Ovary (tissue), 10 donors: Measurements from ENCODE around the gene TRMT1. TPM values are rescaled to one million over a fixed set of nuclear protein-coding genes. Genes with fewer than 3 reads are reported as not detected.
"Not testable (repeated sequence)": the region's sequence is repeated elsewhere in the genome, so short reads cannot be mapped to it uniquely, and the experiment has no call there.

Experiments used
- DNase-seq, 5 donors: peaks; one replicate each; pipeline ENCODE4 v3.0.0-alpha.2; 2019 to 2020
- H3K27ac ChIP-seq, 2 donors: fragments of 200-600 bp; one replicate each; pipeline versions ENCODE4 v1.5.1 to v1.8.0; 2019 to 2022
- H3K27me3 ChIP-seq: fragments of 200-600 bp; one replicate; pipeline ENCODE4 v1.8.0; 2022
- H3K36me3 ChIP-seq: fragments of 200-600 bp; sonication (generic); one replicate; pipeline ENCODE4 v1.5.1; 2019
- H3K4me1 ChIP-seq: one replicate; pipeline ENCODE4 v1.8.1; 2013; ENCODE audit warnings: mild to moderate bottlenecking, moderate library complexity; ENCODE audit not compliant: insufficient read depth
- H3K4me3 ChIP-seq: fragments of 200-600 bp; sonication (generic); one replicate; pipeline ENCODE4 v1.5.1; 2017
- H3K9me3 ChIP-seq, 2 donors: fragments of 200-600 bp in 1 of 2; sonication (generic) in 1 of 2; one replicate each; pipeline versions ENCODE4 v1.5.1 to v1.8.1; 2013 to 2019; ENCODE audit warnings: mild to moderate bottlenecking in 1 of 2, moderate library complexity in 1 of 2
- CTCF ChIP-seq, 3 donors: fragments of 450-650 bp in 2 of 3; fragments of 200-600 bp in 1 of 3; IDR thresholded peaks; one replicate each; pipeline versions ENCODE4 v1.5.1 to v1.8.0; 2016 to 2022; ENCODE audit warnings: antibody characterized with exemption in 3 of 3, mild to moderate bottlenecking in 1 of 3
- EP300 ChIP-seq: sonication (generic); formaldehyde crosslinking; IDR thresholded peaks from one replicate; pipeline ENCODE4 v1.6.1; 2017; ENCODE audit warnings: antibody characterized with exemption
- POLR2A ChIP-seq: fragments of 450-650 bp; IDR thresholded peaks from one replicate; pipeline ENCODE4 v1.6.1; 2017; ENCODE audit warnings: antibody characterized with exemption, mild to moderate bottlenecking, moderate library complexity
- WGBS, 3 donors: extraction: QIAGEN DNeasy Blood & Tissue Kit in 1 of 3; methylation state at CpG; one replicate each; pipeline versions ENCODE4 v1.1.5 to v1.1.7; 2013 to 2017; 5-methylcytosine and 5-hydroxymethylcytosine counted together
- intact Hi-C, 4 donors: fragments of 100-400 bp; cut with DNase I; formaldehyde crosslinking; loops; one replicate each; pipeline versions ENCODE4 v1.11.0 to v1.15.1; 2022 to 2023
- long read RNA-seq, 3 donors: library from polyadenylated mRNA in 2 of 3; unstranded in 2 of 3; transcript quantifications; one replicate each; pipeline ENCODE4 v2.0.0 and lab custom pipeline, GENCODE V29; 2021 to 2026
- polyA plus RNA-seq, 2 donors: library from polyadenylated mRNA; stranded (reverse); fragments of 200-250 nt in 1 of 2; fragments of 350-450 nt in 1 of 2; fragmentation: Illumina TruSeq in 1 of 2; extraction: RNeasy Lipid Tissue Mini Kit (QIAGEN cat#74804) in 1 of 2; gene quantifications; one replicate each; pipeline ENCODE4 v1.2.3, GENCODE V29; 2013 to 2014
- total RNA-seq, 7 donors: library from RNA; depleted of rRNA in 2 of 7; stranded (reverse); fragments of >200 nt in 2 of 7; fragmentation: NEBNext Ultra II Directional in 3 of 7; extraction: Animal tissue kit (Norgen Biotek cat#: 25700) in 3 of 7; gene quantifications; one replicate each; pipeline versions ENCODE4 v1.1.0 to v1.2.4, GENCODE V29; 2016 to 2023
- donor health status: DM: no; HTN: no; CAD: no; lungs with moderate emphysema.
- donor health status: DM: no; HTN: no; CAD: no.
- donor health status: Bipolar disorder and iron deficiency.
- donor health status: DM: yes; HTN: yes; CAD: no.
- donor health status: DM: no; HTN: no; CAD: no.
- donor health status: DM: yes; HTN: yes; CAD: no.

TRMT1 gene
- total RNA-seq, result 10 to 100 TPM; 23.6 to 54.8 (median 38.7) TPM
- polyA plus RNA-seq, result 10 to 100 TPM in 1 of 2 donors, 1 to 10 TPM in 1; 7.6 to 37.2 TPM
- long read RNA-seq, donor 1, transcript TRMT1-202 (17 exons, 2,142 nt), result major isoform, 106 of 282 reads
- long read RNA-seq, donor 1, partial matches to known transcripts, result 22 of 282 reads
- long read RNA-seq, donor 1, other reads (novel, unspliced or antisense), result 151 of 282 reads
- long read RNA-seq, donor 2, partial matches to known transcripts, result 0 of 15 reads
- long read RNA-seq, donor 2, other reads (novel, unspliced or antisense), result 12 of 15 reads
- long read RNA-seq, donor 3, transcript TRMT1-202 (17 exons, 2,142 nt), result major isoform, 19 of 86 reads
- long read RNA-seq, donor 3, partial matches to known transcripts, result 18 of 86 reads
- long read RNA-seq, donor 3, other reads (novel, unspliced or antisense), result 49 of 86 reads

DNA sequence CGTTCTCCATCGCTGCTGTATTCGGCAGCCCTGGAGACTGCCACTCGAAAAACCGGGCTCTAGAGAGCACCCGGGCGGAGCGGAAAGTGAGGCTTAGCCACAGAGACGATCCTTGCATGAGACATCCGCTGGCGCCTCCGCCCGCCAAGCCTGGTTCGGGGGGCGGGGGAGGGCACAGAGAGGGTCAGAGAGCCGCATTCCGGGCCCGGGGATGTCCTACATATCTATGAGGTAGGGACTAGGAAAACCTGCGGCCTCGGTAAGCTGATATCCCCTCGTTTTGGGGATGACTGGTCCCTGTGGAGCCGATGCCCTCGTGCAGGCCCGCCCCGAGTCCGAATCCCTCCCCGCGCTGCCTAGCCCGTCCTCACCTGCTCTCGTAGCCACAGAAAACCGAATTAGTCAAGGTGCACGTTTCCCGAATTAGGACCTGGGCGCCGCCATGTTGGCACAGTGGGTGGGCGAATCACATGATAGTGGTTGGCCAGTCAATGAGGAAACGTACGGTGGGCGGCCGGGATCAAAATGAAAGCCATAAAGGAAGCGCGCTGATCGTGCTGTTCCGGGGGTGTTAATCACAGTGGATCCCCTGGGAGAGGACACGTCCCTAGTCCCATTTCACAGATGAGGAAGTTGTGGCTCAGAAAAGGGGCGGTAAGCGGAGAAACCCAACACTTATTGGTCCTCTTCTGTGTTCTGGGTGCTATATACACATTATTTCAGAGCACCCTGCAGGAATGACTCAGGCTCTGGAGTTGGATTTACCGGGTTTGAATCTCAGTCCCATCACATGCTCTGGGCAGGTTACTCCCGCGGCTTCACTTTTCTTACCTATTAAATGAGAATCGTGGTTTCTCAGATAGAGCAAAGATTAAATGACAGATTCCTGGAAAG, at the start of gene TRMT1:
TRMT1 (minus strand) TSS at position 459 of the 894 bp plus-strand sequence; CDS start at position 118, 341 bp downstream.
- Histone ChIP-seq H3K27ac (peak within 1 kb of the TSS; percentile 36 to 43), H3K36me3 (no peaks in the 10 kb centered on the region), H3K9me3 (no peaks in the 10 kb centered on the region), H3K4me3 (peak within 1 kb of the TSS; percentile 96), H3K4me1 (peaks cover 13% of the 10 kb centered on the region), H3K27me3 (no peaks in the 10 kb centered on the region)
- intact Hi-C loops, result no loop called here
- DNase-seq, result peak; percentile 88 to 93 (median 91)
- 0 to 1% (median 0%) methylated on average over 51 of the region's 51 CpGs for WGBS, 3 donors
- TF ChIP-seq CTCF (IDR thresholded peaks at IDR 0.05), result peak in 1 of 3 donors; percentile 21
- no peak for TF ChIP-seq EP300
- peak; percentile 31 for TF ChIP-seq POLR2A

DNA sequence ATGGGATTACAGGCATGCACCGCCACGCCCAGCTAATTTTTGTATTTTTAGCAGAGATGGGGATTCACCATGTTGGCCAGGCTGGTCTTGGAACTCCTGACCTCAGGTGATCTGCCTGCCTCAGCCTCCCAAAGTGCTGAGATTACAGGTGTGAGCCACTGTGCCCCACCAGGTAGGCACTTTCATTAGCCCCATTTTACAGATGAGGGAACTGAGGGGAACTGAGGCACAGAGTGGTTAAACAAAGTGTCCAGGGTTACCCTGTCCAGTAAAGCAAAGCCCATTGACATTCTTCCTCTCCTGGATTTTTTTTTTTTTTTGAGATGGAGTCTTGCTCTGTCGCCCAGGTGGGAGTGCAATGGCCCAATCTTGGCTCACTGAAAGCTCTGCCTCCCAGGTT, 49.6 kb upstream of the TRMT1 start:
- H3K27ac ChIP-seq, H3K36me3 ChIP-seq, H3K4me1 ChIP-seq, H3K27me3 ChIP-seq, H3K4me3 ChIP-seq, H3K9me3 ChIP-seq, DNase-seq: not testable (repeated sequence)
- intact Hi-C loops, result loop anchor here in 1 of 4 donors (10.0 kb wide), 1 partner anchor 699 kb away; no protein-coding TSS in a partner anchor
- 94 to 96% (median 95%) methylated on average over 3 of the region's 3 CpGs for WGBS, 3 donors

DNA sequence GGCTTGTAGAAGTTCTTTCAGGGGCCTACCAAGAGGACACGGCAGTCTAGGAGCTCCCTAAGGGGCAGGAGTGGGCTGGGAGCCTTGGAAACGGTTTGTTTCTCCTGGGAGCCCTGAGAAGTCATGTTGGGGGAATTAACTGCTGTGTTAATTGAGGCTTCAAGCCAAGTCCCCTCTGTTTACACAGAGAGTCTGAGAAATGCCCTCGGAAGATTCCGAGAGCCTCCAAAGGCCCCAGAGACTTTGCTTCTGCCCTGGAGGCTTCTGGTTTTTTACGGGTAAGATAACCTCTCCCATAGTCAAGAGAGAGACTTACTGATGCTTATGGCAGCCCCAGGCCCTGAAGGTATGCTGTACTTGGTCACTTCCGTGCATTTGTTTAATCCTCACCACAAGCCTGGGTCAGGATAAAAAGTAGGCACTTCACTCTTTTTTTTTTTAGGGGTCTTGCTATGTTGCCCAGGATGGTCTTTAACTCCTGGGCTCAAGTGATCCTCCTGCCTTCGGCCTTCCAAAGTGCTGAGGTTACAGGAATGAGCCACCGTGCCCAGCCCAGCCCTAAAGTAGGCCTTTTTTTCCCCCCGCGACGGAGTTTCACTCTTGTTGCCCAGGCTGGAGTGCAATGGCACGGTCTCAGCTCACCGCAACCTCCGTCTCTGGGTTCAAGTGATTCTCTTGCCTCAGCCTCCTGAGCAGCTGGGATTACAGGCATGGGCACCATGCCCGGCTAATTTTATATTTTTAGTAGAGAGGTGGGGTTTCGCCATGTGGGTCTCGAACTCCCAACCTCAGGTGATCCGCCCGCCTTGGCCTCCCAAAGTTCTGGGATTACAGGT, 48.8 kb upstream of the TRMT1 start:
- H3K27ac ChIP-seq, result peak overlapping the region; percentile 71 to 73
- no peaks in the 10 kb centered on the region for H3K36me3 ChIP-seq
- H3K9me3 ChIP-seq, result no peaks in the 10 kb centered on the region
- WGBS, 3 donors, result 77 to 81% (median 80%) methylated on average over 19 of the region's 19 CpGs
- H3K4me3 ChIP-seq, result no peak overlapping the region
- no peak for DNase-seq
- intact Hi-C loops, result loop anchor here in 1 of 4 donors (10.0 kb wide), 1 partner anchor 699 kb away; no protein-coding TSS in a partner anchor
- H3K27me3 ChIP-seq, result no peaks in the 10 kb centered on the region
- H3K4me1 ChIP-seq, result peaks cover 7% of the 10 kb centered on the region
- TF ChIP-seq EP300 (no peak), CTCF (IDR thresholded peaks at IDR 0.05) (no peak), POLR2A (no peak)

DNA sequence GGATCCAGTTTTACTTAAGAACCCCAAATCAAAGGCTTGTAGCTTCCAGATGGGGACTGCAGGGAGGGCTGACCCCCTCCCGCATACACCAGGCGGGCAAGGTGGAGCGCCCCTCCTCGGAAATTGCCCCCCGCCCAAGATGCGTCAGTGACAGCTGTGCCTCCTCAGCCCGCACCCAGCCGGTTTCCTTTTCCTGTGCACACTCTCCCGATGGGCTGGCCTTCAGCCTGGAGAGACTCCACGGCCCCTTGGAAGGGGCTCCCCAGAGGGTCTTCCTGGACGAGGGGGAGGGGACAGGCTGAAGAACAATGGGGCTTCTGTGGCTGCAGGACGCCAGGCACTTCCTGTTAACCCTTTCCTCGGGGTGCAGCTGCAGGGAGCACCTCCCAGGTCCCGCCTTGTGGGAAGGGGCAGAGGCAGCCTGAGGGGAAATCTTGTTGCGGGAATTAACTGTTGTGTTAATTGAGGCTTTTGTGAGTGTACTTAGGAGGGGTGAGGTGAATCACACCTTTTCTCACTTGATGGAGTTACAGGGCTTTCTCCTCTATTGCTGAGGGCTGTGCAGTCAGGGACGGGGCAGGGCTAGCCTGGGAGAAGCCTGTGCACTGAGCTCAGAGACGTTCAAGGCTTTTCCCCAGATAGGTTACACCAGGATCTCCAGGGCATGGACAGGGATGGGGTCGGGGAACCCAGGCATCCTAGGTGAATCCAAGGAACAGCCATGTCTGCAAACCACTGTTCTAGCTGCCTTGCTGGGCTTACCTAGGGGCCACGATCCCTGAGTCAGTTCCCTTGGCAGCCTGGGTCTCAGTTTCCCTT, 48.0 kb upstream of the TRMT1 start:
- TF ChIP-seq CTCF (IDR thresholded peaks at IDR 0.05) (no peak), POLR2A (no peak), EP300 (no peak)
- H3K36me3 ChIP-seq, result no peaks in the 10 kb centered on the region
- H3K27me3 ChIP-seq, result no peaks in the 10 kb centered on the region
- H3K9me3 ChIP-seq, result no peaks in the 10 kb centered on the region
- H3K4me3 ChIP-seq, result peak overlapping the region; percentile 7
- WGBS, 3 donors, result 14 to 24% (median 18%) methylated on average over 17 to 19 of the region's 19 CpGs
- intact Hi-C loops, result loop anchor here in 1 of 4 donors (10.0 kb wide), 1 partner anchor 700 kb away; no protein-coding TSS in a partner anchor
- peak overlapping the region; percentile 71 to 73 for H3K27ac ChIP-seq
- H3K4me1 ChIP-seq, result peaks cover 7% of the 10 kb centered on the region
- DNase-seq, result peak; percentile 50 to 76 (median 69)
